PFSK-1 (cell line): ENCODE data around the gene BLVRB.

Experiments used
- FOXP2 ChIP-seq: optimal IDR thresholded peaks from 2 replicates; pipeline ENCODE3; 2011; ENCODE audit warnings: borderline replicate concordance, control low read depth, inconsistent platforms; ENCODE audit not compliant: insufficient read depth; ENCODE audit errors: extremely low read length, extremely low read depth
- POLR2AphosphoS5 ChIP-seq: IDR thresholded peaks from 2 replicates; pipeline ENCODE4 v1.6.1; 2012; ENCODE audit warnings: low read depth, mild to moderate bottlenecking, control low read depth, low read length, moderate library complexity
- SIN3A ChIP-seq: IDR thresholded peaks from 2 replicates; pipeline ENCODE4 v1.6.1; 2012; ENCODE audit warnings: mild to moderate bottlenecking, low read length, moderate library complexity, borderline replicate concordance; ENCODE audit not compliant: insufficient read depth
- TAF1 ChIP-seq: IDR thresholded peaks from 2 replicates; pipeline ENCODE4 v1.6.1; 2012; ENCODE audit warnings: low read length, control low read depth, borderline replicate concordance; ENCODE audit not compliant: insufficient read depth
- TF ChIP-seq, protein P1 (sequence below), 2 experiments: IDR thresholded peaks; 2 replicates each; pipeline versions ENCODE4 v1.6.1 to v1.8.0; 2011 to 2012; ENCODE audit warnings: low read depth in 2 of 2, low read length in 2 of 2, control low read depth in 1 of 2, inconsistent platforms in 1 of 2, mild to moderate bottlenecking in 1 of 2, moderate library complexity in 1 of 2; ENCODE audit not compliant: insufficient read depth in 1 of 2

DNA sequence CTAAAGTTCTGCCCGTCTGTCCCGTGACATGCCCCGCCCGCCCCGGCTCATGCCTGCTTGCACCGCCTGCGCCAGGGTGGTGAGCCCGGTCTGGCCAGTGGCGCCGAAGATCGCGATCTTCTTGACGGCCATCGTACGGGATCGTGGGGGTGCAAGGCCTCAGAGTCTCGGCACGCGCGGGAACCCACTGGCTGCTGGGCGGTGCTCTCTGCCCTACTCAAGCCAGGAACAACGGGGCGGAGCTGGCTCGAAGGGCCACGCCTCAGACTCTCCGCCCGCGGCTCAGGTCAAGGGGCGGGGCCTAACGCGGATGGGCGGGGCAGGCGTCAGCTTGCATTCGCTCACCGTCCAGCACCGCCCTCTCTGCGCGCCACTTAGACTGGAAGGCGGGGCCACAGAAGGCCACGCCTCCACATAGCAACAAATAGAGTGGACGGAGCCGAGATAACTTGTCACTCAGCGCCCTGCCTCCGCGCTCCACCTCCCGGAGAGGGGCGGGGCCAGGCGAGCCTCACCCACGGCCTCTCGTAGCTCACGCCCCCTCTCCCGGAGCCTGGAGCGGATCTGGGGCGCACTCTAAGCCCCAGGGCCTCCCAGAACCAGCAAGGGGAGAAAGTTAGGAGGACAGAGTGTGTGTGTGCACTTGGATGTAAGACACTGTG, at the start of gene BLVRB:
- TF ChIP-seq POLR2AphosphoS5: peak; percentile 82
- TF ChIP-seq SIN3A: no peak
- peak; percentile 91 for TF ChIP-seq FOXP2
- TF ChIP-seq, protein P1, sequence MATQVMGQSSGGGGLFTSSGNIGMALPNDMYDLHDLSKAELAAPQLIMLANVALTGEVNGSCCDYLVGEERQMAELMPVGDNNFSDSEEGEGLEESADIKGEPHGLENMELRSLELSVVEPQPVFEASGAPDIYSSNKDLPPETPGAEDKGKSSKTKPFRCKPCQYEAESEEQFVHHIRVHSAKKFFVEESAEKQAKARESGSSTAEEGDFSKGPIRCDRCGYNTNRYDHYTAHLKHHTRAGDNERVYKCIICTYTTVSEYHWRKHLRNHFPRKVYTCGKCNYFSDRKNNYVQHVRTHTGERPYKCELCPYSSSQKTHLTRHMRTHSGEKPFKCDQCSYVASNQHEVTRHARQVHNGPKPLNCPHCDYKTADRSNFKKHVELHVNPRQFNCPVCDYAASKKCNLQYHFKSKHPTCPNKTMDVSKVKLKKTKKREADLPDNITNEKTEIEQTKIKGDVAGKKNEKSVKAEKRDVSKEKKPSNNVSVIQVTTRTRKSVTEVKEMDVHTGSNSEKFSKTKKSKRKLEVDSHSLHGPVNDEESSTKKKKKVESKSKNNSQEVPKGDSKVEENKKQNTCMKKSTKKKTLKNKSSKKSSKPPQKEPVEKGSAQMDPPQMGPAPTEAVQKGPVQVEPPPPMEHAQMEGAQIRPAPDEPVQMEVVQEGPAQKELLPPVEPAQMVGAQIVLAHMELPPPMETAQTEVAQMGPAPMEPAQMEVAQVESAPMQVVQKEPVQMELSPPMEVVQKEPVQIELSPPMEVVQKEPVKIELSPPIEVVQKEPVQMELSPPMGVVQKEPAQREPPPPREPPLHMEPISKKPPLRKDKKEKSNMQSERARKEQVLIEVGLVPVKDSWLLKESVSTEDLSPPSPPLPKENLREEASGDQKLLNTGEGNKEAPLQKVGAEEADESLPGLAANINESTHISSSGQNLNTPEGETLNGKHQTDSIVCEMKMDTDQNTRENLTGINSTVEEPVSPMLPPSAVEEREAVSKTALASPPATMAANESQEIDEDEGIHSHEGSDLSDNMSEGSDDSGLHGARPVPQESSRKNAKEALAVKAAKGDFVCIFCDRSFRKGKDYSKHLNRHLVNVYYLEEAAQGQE (IDR thresholded peaks at IDR 0.05; ENCODE audit: insufficient read depth in 1 of 2, low read depth in 2 of 2, low read length in 2 of 2): no peak
- TF ChIP-seq TAF1: no peak
